B cell (primary cell): ENCODE measurements around the gene ERLEC1.

Experiments used
- EZH2 ChIP-seq: IDR thresholded peaks from 2 replicates; pipeline ENCODE4 v1.6.1; 2012; ENCODE audit warnings: borderline replicate concordance, low read depth, mild to moderate bottlenecking, moderate library complexity, low read length; ENCODE audit not compliant: insufficient read depth, poor library complexity, severe bottlenecking
- TF ChIP-seq, protein P1 (sequence below): fragments of 200-600 bp; IDR thresholded peaks from one replicate; pipeline ENCODE4 v1.8.0; 2022; ENCODE audit warnings: antibody characterized with exemption, mild to moderate bottlenecking

DNA sequence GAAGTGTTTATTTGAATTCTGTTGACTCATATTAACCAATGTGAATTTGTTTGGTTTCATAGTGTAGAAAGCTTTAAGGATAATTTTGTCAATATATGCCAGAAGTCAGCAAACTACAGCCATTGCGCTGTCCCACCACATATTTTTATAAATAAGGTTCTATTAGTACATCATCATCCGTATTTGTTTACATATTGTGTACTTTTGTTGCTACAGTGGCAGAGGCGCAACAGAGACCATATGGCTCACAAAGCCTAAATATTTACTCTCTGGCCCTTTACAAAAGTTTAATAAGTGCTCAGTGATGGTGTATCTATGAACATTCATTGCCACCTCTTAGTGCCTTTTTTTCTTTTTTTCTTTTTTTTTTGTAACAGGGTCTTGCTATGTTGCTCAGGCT is 6.4 kb downstream of the ERLEC1 start:
- TF ChIP-seq, protein P1, sequence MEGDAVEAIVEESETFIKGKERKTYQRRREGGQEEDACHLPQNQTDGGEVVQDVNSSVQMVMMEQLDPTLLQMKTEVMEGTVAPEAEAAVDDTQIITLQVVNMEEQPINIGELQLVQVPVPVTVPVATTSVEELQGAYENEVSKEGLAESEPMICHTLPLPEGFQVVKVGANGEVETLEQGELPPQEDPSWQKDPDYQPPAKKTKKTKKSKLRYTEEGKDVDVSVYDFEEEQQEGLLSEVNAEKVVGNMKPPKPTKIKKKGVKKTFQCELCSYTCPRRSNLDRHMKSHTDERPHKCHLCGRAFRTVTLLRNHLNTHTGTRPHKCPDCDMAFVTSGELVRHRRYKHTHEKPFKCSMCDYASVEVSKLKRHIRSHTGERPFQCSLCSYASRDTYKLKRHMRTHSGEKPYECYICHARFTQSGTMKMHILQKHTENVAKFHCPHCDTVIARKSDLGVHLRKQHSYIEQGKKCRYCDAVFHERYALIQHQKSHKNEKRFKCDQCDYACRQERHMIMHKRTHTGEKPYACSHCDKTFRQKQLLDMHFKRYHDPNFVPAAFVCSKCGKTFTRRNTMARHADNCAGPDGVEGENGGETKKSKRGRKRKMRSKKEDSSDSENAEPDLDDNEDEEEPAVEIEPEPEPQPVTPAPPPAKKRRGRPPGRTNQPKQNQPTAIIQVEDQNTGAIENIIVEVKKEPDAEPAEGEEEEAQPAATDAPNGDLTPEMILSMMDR, result no peak
- no peak for TF ChIP-seq EZH2
